OCI-LY7 (cell line): ENCODE data around the gene PRR7. TPM values are rescaled to one million over a fixed set of nuclear protein-coding genes. Genes with fewer than 3 reads are reported as not detected.
A peak's percentile ranks its signal among the peaks of the same experiment; 100 is the strongest.

Experiments used
- BruUV-seq: library from RNA; stranded (reverse); fragments of 400-500 nt; replicated peaks from 2 replicates; lab custom pipeline; 2021; lab: Mats Ljungman, UMichigan
- CTCF ChIA-PET: fragments of 300-600 bp; sonication (Branson Sonifier 250); formaldehyde crosslinking; loops from one replicate; lab custom pipeline; 2022; ENCODE audit warnings: antibody characterized with exemption; ENCODE audit not compliant: unreplicated experiment; lab: Charles Lee
- POLR2A ChIA-PET: fragments of 300-600 bp; sonication (Branson Sonifier 250); formaldehyde crosslinking; loops from one replicate; lab custom pipeline; 2022; ENCODE audit warnings: antibody characterized with exemption; lab: Charles Lee
- DNase-seq: peaks from one replicate; pipeline ENCODE4 v3.0.0-alpha.2; 2015; ENCODE audit warnings: low spot score
- H2AFZ ChIP-seq: fragments of 200-600 bp; sonication (generic), shearing (Covaris generic); 2 replicates; pipeline ENCODE4 v1.6.1; 2014; ENCODE audit warnings: mild to moderate bottlenecking, antibody characterized with exemption, low read length, moderate library complexity
- H3K27ac ChIP-seq: fragments of 200-600 bp; sonication (generic); 2 replicates; pipeline ENCODE4 v1.5.1; 2014; ENCODE audit warnings: mixed run types, low read depth, mild to moderate bottlenecking, moderate library complexity, low read length, inconsistent platforms; ENCODE audit not compliant: poor library complexity, severe bottlenecking
- H3K36me3 ChIP-seq: fragments of 200-600 bp; sonication (generic); 2 replicates; pipeline ENCODE4 v1.6.1; 2014; ENCODE audit warnings: mild to moderate bottlenecking, antibody characterized with exemption, low read length, moderate library complexity, mixed read lengths; ENCODE audit not compliant: insufficient read depth
- H3K4me1 ChIP-seq: fragments of 200-600 bp; sonication (generic); 2 replicates; pipeline ENCODE4 v1.5.1; 2014; ENCODE audit warnings: mild to moderate bottlenecking, low read length; ENCODE audit not compliant: insufficient read depth, poor library complexity, severe bottlenecking
- H3K4me2 ChIP-seq: fragments of 200-600 bp; sonication (generic); 2 replicates; pipeline ENCODE4 v1.6.1; 2014; ENCODE audit warnings: mild to moderate bottlenecking, low read length
- H3K4me3 ChIP-seq: fragments of 200-600 bp; sonication (generic); 2 replicates; pipeline ENCODE4 v1.5.1; 2014; ENCODE audit warnings: mild to moderate bottlenecking, low read depth, low read length; ENCODE audit not compliant: poor library complexity, severe bottlenecking
- H3K79me2 ChIP-seq: fragments of 200-600 bp; sonication (generic); 2 replicates; pipeline ENCODE4 v1.6.1; 2016; ENCODE audit warnings: low read depth, mild to moderate bottlenecking, low read length, moderate library complexity, mixed read lengths; ENCODE audit not compliant: insufficient read depth
- H3K9me2 ChIP-seq: fragments of 200-600 bp; sonication (generic); 2 replicates; pipeline ENCODE4 v1.6.1; 2016; ENCODE audit warnings: mild to moderate bottlenecking, low read length, mixed read lengths; ENCODE audit not compliant: insufficient read depth
- H3K9me3 ChIP-seq: fragments of 200-600 bp; sonication (generic); 2 replicates; pipeline ENCODE4 v1.6.1; 2014; ENCODE audit warnings: mild to moderate bottlenecking, mixed run types, low read length, mixed read lengths
- H4K20me1 ChIP-seq: fragments of 200-600 bp; sonication (generic); 2 replicates; pipeline ENCODE4 v1.6.1; 2014; ENCODE audit warnings: mild to moderate bottlenecking, antibody characterized with exemption, low read length, moderate library complexity, mixed read lengths; ENCODE audit not compliant: insufficient read depth
- CTCF ChIP-seq: fragments of 200-600 bp; sonication (generic); conservative IDR thresholded peaks from 2 replicates; pipeline ENCODE4 v1.5.1; 2014; ENCODE audit warnings: mild to moderate bottlenecking, antibody characterized with exemption, low read length, moderate library complexity, mixed read lengths
- EZH2phosphoT487 ChIP-seq: fragments of 200-600 bp; sonication (generic); IDR thresholded peaks from 2 replicates; pipeline ENCODE4 v1.6.1; 2018; ENCODE audit warnings: low read depth, borderline replicate concordance, mild to moderate bottlenecking, mixed run types, antibody characterized with exemption, low read length, moderate library complexity, mixed read lengths
- intact Hi-C: fragments of 100-400 bp; cut with micrococcal nuclease; formaldehyde crosslinking; loops from one replicate; pipeline ENCODE4 v1.10.0; 2022; ENCODE audit not compliant: unreplicated experiment
- total RNA-seq, 2 experiments: library from RNA; depleted of rRNA in 1 of 2; stranded (reverse); fragments of >200 nt in 1 of 2; shearing (Covaris generic) in 1 of 2; gene quantifications; 2 replicates each; pipeline ENCODE4 v1.2.3, GENCODE V29; 2014 to 2022

PRR7 gene
- total RNA-seq, 2 experiments from 2014 or later, result 12.8 to 13.6 TPM

- ChIA-PET POLR2A (interaction anchor here (1.1 to 2.1 kb wide), 7 partner anchors 9 to 1066 kb away, joined by 3 to 8 read pairs (median 5); partner anchors contain the start of genes HIGD2A and NOP16), CTCF (interaction anchor here (0.6 to 3.8 kb wide), 9 partner anchors 9 to 92 kb away, joined by 3 to 20 read pairs (median 4); partner anchors contain the start of gene GRK6)
- intact Hi-C loops, result loop anchor here (1.0 to 5.0 kb wide), 6 partner anchors 42 to 342 kb away; partner anchors contain the start of gene PDLIM7
- DNase-seq, result peak; percentile 91
- H3K36me3 ChIP-seq, result no peaks in the 10 kb centered on the region; the same call in 1 of the 2 replicates
- peaks cover 8% of the 10 kb centered on the region for H4K20me1 ChIP-seq
- BruUV-seq, result no TSS peak
- peak overlapping the region; percentile 90 for H3K27ac ChIP-seq
- no peaks in the 10 kb centered on the region for H3K9me3 ChIP-seq
- peak overlapping the region; percentile 84 for H2AFZ ChIP-seq
- H3K9me2 ChIP-seq, result no peaks in the 10 kb centered on the region
- peaks cover 28% of the 10 kb centered on the region for H3K4me1 ChIP-seq
- H3K4me2 ChIP-seq, result peak overlapping the region; percentile 88
- no peaks in the 10 kb centered on the region for H3K79me2 ChIP-seq
- TF ChIP-seq EZH2phosphoT487 (no peak), CTCF (peak; percentile 84)
- H3K4me3 ChIP-seq, result peak overlapping the region; percentile 76
Observed at GRCh38 chr5:177454397-177455035, 7.9 kb downstream of the PRR7 start.

- ChIA-PET POLR2A (interaction anchor here (1.1 to 2.1 kb wide), 6 partner anchors 10 to 1066 kb away, joined by 3 to 8 read pairs (median 4); partner anchors contain the start of genes HIGD2A and NOP16), CTCF (interaction anchor here (0.6 to 3.8 kb wide), 11 partner anchors 25 to 319 kb away, joined by 3 to 20 read pairs (median 4); partner anchors contain the start of gene GRK6)
- H3K27ac ChIP-seq, result peak overlapping the region; percentile 90
- H3K9me2 ChIP-seq, result no peaks in the 10 kb centered on the region
- H3K4me2 ChIP-seq, result peak overlapping the region; percentile 88
- DNase-seq, result peak; percentile 94
- no peaks in the 10 kb centered on the region for H3K79me2 ChIP-seq
- peaks cover 8% of the 10 kb centered on the region for H4K20me1 ChIP-seq
- peaks cover 27% of the 10 kb centered on the region for H3K4me1 ChIP-seq
- H3K4me3 ChIP-seq, result peak overlapping the region; percentile 76
- H3K9me3 ChIP-seq, result no peaks in the 10 kb centered on the region
- peak overlapping the region; percentile 84 for H2AFZ ChIP-seq
- no peaks in the 10 kb centered on the region; the same call in 1 of the 2 replicates for H3K36me3 ChIP-seq
- TF ChIP-seq CTCF (peak; percentile 77), EZH2phosphoT487 (no peak)
- intact Hi-C loops, result loop anchor here (2.0 to 5.0 kb wide), 2 partner anchors 42 to 343 kb away; partner anchors contain the start of gene PDLIM7
- BruUV-seq, result no TSS peak
Observed at GRCh38 chr5:177455036-177455660, 8.5 kb downstream of the PRR7 start.
